ENCODE results near the gene FBLN7. TPM values are rescaled to one million over a fixed set of nuclear protein-coding genes. Genes with fewer than 3 reads are reported as not detected.

FBLN7 gene
- total RNA-seq, 6 experiments from 2014 or later = 1.9 to 8.0 (median 7.2) TPM

DNA sequence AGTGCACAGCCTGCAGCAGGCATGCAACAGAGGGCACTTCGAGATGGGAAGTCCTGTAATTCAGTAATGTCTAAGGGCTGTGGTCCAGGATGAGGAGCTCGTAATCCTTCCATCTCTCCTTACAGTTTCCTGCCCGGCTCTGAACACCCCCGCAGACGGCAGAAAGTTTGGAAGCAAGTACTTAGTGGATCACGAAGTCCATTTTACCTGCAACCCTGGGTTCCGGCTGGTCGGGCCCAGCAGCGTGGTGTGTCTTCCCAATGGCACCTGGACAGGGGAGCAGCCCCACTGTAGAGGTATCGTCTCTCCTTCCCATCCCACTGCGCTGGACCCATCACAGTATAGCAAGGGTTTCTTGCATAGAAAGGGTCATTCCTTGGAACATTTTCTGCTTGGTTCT is 26.7 kb downstream of the FBLN7 start:
- TF ChIP-seq, protein P1, sequence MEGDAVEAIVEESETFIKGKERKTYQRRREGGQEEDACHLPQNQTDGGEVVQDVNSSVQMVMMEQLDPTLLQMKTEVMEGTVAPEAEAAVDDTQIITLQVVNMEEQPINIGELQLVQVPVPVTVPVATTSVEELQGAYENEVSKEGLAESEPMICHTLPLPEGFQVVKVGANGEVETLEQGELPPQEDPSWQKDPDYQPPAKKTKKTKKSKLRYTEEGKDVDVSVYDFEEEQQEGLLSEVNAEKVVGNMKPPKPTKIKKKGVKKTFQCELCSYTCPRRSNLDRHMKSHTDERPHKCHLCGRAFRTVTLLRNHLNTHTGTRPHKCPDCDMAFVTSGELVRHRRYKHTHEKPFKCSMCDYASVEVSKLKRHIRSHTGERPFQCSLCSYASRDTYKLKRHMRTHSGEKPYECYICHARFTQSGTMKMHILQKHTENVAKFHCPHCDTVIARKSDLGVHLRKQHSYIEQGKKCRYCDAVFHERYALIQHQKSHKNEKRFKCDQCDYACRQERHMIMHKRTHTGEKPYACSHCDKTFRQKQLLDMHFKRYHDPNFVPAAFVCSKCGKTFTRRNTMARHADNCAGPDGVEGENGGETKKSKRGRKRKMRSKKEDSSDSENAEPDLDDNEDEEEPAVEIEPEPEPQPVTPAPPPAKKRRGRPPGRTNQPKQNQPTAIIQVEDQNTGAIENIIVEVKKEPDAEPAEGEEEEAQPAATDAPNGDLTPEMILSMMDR (IDR thresholded peaks at IDR 0.05) = no peak
- DNase-seq = no peak
- H3K27me3 Mint-ChIP-seq (ENCODE audit: insufficient read depth) = peaks cover 3% of the 10 kb centered on the region; the same call in 1 of the 2 replicates
- no peak overlapping the region for H3K27ac Mint-ChIP-seq
- H3K36me3 Mint-ChIP-seq (ENCODE audit: low read depth) = 0 out of 2 replicates have a peak, but pooled peaks cover 3% of the 10 kb centered on the region
- no peaks in the 10 kb centered on the region for H3K9me3 Mint-ChIP-seq
- peaks cover 11% of the 10 kb centered on the region for H3K4me1 Mint-ChIP-seq (ENCODE audit: low read depth)
- H3K4me3 Mint-ChIP-seq = no peak overlapping the region

- Mint-ChIP-seq H3K27me3 (ENCODE audit: insufficient read depth) (peaks cover 3% of the 10 kb centered on the region; the same call in 1 of the 2 replicates), H3K4me1 (ENCODE audit: low read depth) (peaks cover 11% of the 10 kb centered on the region), H3K4me3 (no peak overlapping the region), H3K36me3 (ENCODE audit: low read depth) (0 out of 2 replicates have a peak, but pooled peaks cover 2% of the 10 kb centered on the region), H3K27ac (no peak overlapping the region), H3K9me3 (no peaks in the 10 kb centered on the region)
- TF ChIP-seq, protein P1 (IDR thresholded peaks at IDR 0.05) = no peak
- no peak for DNase-seq
These were observed 27.1 kb downstream of the FBLN7 start for GRCh38 chr2:112165296-112165695.

- Mint-ChIP-seq H3K9me3 (no peaks in the 10 kb centered on the region), H3K4me3 (no peak overlapping the region), H3K27me3 (ENCODE audit: insufficient read depth) (peaks cover 5% of the 10 kb centered on the region), H3K36me3 (ENCODE audit: low read depth) (no peaks in the 10 kb centered on the region), H3K4me1 (ENCODE audit: low read depth) (peaks cover 11% of the 10 kb centered on the region), H3K27ac (no peak overlapping the region)
- TF ChIP-seq, protein P1 (IDR thresholded peaks at IDR 0.05) = no peak
- DNase-seq = no peak
These were observed 28.8 kb downstream of the FBLN7 start for GRCh38 chr2:112166806-112167499.

DNA sequence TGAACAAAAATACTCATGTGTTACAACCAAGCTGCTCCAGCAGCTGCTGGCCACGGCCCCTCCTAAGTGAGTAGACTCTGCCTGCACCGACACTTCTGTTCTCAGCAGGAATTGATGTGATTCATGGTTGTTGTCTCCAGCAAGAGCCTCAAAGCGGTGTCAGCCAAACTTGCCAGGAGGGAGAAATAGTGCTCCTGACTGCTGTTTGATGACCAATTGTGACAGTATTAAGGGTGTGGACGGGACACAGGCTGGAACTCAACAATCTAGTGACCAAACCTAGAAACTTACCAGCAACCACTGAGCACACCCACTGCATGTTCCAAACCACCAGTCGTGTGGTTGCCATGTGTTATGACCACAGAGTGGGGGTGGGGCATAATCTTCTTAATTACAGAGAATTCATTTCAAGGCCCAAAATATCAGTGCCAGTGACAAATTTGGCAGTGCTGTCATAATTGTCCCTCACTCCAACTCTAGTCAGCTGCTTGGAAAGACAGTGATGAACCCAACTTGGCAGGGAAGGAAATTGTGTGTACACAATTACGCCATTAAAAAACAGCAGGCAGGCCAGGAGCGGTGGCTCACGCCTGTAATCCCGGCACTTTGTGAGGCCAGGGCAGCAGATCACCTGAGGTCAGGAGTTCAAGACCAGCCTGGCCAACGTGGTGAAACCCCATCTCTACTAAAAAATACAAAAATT is 30.4 kb downstream of the FBLN7 start:
- Mint-ChIP-seq H3K27ac (no peak overlapping the region), H3K4me3 (no peak overlapping the region), H3K4me1 (ENCODE audit: low read depth) (peaks cover 9% of the 10 kb centered on the region), H3K27me3 (ENCODE audit: insufficient read depth) (peaks cover 5% of the 10 kb centered on the region), H3K9me3 (no peaks in the 10 kb centered on the region), H3K36me3 (ENCODE audit: low read depth) (no peaks in the 10 kb centered on the region)
- no peak for DNase-seq
- TF ChIP-seq, protein P1 (IDR thresholded peaks at IDR 0.05) = no peak

DNA sequence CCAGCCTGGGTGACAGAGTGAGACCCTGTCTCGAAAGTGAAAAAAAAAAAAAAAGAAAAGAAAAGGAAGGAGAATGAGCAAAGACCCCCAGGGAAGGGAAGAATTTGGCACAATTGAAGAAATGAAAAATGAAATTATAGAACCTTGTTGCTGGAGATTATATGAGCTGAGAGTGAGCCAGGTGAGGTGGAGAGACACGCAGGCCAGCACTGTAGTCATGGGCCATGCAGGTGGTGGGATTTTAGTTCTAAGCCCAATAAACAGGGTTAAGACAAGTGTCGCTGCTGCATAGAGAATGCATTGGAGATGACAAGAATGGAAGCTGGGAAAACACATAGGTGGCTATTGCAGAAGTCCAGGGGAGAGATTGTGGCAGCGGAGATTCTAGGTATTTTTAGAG is 32.3 kb downstream of the FBLN7 start:
- H3K4me1 Mint-ChIP-seq (ENCODE audit: low read depth) = peaks cover 5% of the 10 kb centered on the region; the same call in 1 of the 2 replicates
- TF ChIP-seq, protein P1 (IDR thresholded peaks at IDR 0.05) = no peak
- H3K36me3 Mint-ChIP-seq (ENCODE audit: low read depth) = no peaks in the 10 kb centered on the region
- no peak for DNase-seq
- H3K27me3 Mint-ChIP-seq (ENCODE audit: insufficient read depth) = peaks cover 5% of the 10 kb centered on the region
- no peak overlapping the region for H3K4me3 Mint-ChIP-seq
- no peak overlapping the region for H3K27ac Mint-ChIP-seq
- no peaks in the 10 kb centered on the region for H3K9me3 Mint-ChIP-seq
